GM19025 (cell line): Measurements from ENCODE around the gene PRG3.
"Not testable (repeated sequence)": the region's sequence is repeated elsewhere in the genome, so short reads cannot be mapped to it uniquely, and the experiment has no call there.

Source experiments
- ATAC-seq: cut with Tn5 transposase; IDR thresholded peaks from one replicate; pipeline ENCODE4 v1.9.1; 2021; ENCODE audit warnings: mild to moderate bottlenecking, low read depth, moderate library complexity; ENCODE audit not compliant: unreplicated experiment

PRG3 gene

DNA sequence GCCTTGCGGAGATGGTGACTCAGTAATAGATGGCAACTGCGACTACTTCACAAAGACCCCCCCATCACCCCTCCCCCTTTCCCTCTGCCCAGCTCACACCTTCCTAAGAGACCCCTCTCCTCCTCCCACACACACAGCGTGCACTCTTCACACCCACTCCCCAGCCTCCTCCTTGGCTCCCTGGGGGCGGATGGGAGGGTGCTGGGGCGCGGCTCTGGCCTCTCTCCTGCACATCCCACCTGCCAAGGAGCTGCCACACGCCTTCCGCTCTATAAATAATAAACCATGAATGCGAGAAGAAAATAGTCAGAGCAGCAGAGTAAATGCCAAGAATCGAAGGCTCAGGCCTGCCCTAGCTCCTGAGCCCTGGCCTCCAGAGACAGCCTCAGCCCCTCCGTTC, 38.2 kb downstream of the PRG3 start:
- ATAC-seq, result no peak

DNA sequence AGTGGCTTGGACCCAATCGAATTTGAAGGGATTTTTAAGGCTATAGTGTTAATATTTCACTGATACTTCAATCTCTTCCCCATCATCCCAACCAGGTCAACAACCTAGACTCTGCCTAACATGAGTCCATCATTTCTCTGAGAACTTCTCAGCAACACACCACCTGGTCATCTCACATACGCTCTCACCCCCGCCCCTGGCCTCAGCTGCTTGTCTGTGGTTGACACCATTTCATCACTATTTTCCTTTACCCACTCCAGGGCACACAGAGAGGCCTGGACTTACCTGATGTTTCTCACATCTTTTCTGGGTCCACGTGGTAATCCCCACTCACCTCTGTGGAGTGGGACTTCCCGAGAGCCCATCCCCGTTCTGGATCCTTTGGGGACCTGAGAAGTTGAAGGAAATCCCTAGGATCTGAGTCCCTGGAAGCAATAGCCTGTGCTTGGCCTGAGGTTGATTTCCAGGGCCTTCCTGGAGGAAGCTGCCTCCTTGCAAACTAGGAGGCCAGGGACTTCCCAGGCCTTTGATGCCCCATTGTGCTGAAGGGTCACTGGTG, 39.6 kb downstream of the PRG3 start:
- ATAC-seq, result no peak

DNA sequence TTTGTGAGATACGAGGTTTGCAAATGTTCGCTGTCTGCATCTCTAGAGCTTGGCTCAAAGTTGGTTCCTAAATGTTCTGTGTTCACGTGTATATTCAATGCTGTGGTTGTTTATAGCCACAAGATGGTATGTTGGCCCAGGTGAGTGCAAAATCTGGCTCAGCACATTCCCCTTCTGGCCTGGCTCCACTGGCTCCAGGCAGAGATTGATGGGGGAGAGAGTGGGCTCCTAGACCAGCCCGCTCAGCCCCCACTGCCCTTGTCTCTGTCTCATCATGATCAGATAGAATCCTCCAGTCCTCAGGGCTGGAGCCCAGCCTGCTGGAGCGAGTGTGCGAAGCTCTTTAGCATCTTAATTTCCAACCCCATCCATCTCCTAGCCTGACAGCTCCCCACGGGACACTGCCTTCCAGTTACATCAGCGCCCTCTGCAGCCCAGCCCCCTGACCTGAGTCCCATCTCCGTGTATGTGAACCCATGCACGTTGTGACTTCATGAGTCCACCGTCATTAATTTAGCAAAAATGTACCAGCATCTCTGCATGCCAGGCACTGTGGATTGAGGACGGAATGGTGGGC, 40.8 kb downstream of the PRG3 start:
- no peak for ATAC-seq

DNA sequence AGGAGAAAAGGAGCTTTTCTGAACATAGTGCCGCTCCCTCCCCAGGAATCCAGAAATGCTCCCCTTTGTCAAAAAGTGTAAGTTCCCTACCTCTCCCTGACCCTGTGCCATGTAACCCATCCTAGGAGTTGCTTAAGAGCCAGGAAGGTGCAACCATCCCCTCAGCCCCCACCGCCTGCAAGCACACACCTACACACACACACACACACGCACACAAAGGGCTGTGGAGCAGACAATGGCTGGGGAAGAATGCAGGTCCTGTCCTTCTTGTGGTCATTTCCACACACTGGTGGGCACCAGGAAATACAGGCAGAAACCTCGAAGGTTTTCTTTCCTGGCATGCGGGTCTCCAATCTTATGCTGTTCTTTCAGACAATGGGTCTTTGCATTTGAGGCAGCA, 41.6 kb downstream of the PRG3 start:
- ATAC-seq, result no peak

DNA sequence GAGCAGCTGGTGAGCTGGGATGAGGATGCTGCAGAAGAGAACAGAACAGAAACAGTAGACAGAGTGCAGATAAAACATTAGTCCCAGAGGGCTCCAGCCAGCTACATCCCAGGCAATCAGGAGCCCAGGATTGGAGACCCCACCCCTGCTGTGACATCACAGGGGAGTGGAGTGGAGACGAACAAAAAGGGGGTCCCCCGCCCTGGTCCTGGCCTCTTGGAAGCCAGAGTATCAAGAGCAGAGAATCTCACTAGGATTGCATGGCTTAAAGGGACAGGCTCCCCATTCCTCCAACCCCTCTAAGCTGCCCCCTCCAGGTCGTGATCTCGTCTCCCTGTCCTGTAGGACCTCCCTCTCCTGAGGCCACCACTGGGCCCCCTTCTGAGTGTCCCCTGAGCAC, 42.8 kb downstream of the PRG3 start, which contains the start of gene P2RX3:
Gene P2RX3 (plus strand): TSS at position 211 of the 400 bp plus-strand sequence. CDS start 199 bp downstream, outside the sequence.
- no peak for ATAC-seq

DNA sequence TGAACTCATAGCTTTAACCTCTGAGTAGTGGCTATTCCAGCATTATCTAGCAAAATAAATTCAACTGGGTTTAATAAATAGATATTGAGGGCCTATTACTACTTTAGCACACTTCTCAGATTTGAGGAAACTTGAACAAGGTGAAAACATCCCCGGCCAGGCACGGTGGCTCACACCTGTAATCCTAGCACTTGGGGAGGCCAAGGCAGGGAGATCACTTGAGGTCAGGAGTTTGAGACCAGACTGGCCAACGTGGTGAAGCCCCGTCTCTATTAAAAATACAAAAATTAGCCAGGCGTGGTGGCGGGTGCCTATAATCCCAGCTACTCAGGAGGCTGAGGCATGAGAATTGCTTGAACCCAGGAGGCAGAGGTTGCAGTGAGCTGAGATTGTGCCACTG, 44.1 kb downstream of the PRG3 start:
- ATAC-seq, result not testable (repeated sequence)

DNA sequence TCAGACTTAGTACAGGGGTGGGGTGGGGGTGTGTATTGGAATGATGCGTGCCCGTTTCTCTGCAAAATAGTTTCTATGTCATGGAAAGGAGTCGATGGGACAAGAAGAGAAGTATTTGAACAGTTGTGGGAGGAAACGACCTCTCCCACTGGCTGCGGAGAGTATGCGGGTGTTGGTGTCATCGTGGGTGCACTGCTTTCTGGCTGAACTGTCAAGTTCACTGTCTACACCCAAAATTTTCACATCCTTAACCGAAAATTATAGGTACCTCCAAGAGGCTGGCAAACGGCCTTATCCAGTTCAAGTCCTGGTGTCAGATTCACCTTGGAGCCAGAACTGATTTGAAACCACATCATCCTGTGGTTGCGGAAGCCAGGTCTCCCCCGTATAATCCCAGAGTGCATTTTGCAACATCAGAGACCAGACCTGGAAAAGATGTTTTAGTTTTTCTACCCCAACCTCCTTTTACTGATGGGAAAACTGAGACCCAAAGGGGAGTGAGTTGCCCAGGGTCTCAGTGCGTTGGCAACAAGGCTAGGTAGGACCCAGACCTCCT, 44.8 kb downstream of the PRG3 start:
- no peak for ATAC-seq

DNA sequence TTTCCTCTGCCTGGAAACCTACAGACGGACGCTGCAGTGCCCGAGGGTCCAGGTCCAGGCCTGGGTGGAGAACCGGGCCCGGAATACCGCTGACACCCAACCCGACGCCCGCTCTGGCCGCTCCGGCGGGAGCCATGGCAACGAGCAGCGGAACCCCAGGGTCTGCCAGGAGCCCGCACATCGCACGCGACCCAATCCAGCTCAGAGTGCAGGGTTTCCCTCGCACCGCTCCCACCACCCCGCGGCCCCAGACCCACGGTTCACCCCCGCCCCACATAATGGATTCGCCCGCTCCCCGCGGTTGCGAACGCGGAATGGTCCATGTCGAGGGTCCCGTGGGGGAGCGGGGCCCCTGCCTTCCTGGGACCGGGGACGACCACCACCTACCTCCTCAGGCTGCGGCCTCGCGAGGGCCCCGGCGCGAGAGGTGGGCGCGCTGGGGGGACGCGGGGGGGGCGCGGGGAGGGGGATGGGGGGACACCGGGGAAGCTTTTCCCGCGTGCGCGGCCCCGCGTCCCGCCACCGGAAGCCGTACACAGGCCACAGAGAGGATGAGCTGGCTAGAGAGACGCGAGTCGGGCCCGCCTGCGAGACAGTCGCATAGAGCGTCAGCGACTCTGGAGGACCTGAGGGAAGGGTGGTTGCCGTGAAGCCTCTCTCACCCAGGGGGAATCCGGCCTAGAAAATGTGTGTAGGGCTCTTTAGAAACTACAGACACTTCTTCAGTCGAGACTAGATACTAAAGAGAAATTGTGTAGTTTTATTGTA, 45.4 kb downstream of the PRG3 start, which contains the start of gene SSRP1:
Gene SSRP1 (minus strand): TSS at position 550 of the 768 bp plus-strand sequence. CDS start 771 bp downstream, outside the sequence.
- ATAC-seq, result peak; percentile 100

DNA sequence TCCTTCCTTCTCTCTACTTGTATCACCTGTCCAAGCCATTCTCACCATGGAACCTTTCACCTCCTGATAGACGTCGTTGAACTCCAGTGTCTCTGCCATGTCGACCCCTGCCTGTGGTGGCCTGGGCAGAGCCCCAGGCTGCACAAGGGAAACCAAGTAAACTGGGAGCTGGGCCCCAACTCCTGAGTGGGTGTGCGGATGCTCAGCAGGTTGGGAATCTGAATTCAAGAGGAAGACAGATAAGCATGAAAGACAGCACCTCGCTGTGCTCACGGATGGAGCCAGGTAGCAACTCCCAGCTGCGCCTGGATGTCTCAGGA, 46.0 kb downstream of the PRG3 start:
- ATAC-seq, result no peak

DNA sequence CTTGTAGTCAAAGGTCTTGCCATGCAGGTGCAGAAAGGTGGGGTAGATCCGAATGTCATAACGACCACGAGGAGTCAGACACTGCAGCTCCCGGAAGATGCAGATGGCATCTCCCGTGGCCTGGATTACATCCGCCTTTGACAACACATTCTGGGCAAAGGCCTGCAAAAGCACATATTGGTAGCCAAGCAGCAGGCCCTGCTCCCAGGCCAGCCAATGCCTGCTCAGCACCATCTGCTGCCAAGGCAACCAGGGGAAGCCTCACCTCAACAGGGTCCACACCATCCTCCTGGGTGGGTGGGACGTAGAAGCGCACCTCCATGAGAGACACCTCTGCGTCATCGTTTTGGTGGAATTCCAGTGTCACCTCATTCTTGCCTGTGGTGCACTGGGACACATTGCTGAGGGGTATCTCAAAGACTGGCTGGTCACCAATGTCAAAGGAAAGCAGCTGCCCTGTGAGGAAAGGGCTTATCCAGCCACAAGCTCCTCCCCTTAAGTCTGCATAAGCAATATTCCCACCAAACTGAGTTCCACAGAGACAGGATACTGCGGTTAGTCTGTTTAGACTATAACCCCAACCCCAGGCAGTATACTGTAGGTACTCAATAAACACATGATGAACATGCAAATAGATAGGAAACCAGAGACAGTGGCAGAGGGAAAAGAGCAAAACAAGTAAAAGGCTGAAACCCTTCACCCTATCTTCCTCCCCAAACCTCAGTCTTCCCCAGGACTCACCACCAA, 48.1 kb downstream of the PRG3 start:
- no peak for ATAC-seq

DNA sequence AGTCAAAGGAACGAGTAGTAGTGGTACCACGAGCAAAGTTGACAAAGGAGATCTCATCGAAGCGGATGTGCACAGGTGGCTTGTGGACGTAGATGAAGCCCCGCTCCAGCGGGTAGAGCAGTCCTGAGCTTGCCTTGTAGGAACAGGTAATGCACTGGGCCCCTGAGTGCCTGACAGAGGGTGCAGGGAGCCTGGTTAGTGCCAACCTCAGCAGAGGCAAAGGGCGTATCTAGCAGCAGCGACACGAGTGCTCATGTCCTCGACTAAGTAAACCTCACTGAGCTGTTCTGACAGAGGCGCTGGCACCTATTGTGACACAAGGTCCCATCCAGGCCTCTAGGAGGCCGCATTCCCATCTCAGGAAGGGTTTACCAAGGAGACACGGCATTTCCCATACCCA, 49.2 kb downstream of the PRG3 start:
- ATAC-seq, result no peak

DNA sequence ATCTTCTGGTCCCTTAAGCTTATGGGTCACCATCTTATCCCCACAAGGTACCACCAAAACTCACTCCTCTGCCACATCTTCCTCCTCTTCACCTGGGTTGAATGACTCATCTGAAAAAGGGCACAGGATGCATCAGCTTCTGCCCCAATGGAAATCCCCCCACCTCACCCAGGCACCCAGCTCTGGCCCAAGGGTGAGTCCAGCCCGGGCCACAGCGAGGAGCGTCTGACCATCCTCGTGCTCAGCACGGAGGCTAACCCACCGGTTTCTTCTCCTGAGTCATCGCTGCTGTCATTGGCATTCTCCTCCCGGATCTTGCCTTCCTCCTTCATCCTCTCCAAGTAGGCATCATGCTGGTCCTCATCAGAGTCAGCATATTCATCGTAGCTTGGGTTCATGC, 50.9 kb downstream of the PRG3 start:
- ATAC-seq, result peak; percentile 34

DNA sequence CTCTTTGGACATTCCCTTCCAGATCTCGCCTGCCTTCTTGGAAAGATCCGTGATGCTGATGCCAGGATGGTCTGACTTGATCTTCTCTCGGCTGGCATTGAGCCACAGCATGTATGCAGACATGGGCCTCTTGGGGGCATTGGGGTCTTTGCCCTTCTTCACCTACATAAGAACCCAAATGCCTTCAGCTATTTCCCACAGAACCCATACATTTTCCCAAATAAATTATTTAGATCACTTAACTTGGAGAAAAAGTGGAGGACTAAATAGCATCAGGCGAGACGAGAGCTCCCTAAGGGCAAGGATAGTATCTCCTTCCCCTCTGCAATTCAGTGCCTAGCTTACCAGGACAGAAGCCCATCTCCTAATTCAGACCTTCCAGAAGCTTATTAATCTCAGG, 53.2 kb downstream of the PRG3 start:
- no peak for ATAC-seq
